ENCODE results near the gene DCTPP1.

DNA sequence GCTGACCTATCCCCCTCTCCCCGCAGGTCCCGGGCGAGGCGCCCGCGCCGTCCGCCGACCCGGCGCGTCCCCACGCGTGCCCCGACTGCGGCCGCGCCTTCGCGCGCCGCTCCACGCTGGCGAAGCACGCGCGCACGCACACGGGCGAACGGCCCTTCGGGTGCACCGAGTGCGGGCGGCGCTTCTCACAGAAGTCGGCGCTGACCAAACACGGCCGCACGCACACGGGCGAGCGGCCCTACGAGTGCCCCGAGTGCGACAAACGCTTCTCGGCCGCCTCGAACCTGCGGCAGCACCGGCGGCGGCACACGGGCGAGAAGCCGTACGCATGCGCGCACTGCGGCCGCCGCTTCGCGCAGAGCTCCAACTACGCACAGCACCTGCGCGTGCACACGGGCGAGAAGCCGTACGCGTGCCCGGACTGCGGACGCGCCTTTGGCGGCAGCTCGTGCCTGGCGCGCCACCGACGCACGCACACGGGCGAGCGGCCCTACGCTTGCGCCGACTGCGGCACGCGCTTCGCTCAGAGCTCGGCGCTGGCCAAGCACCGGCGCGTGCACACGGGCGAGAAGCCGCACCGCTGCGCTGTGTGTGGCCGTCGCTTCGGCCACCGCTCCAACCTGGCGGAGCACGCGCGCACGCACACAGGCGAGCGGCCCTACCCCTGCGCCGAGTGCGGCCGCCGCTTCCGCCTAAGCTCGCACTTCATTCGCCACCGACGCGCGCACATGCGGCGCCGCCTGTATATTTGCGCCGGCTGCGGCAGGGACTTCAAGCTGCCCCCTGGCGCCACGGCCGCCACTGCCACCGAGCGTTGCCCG, 12.1 kb downstream of the DCTPP1 start:
- TF ChIP-seq, protein P1, sequence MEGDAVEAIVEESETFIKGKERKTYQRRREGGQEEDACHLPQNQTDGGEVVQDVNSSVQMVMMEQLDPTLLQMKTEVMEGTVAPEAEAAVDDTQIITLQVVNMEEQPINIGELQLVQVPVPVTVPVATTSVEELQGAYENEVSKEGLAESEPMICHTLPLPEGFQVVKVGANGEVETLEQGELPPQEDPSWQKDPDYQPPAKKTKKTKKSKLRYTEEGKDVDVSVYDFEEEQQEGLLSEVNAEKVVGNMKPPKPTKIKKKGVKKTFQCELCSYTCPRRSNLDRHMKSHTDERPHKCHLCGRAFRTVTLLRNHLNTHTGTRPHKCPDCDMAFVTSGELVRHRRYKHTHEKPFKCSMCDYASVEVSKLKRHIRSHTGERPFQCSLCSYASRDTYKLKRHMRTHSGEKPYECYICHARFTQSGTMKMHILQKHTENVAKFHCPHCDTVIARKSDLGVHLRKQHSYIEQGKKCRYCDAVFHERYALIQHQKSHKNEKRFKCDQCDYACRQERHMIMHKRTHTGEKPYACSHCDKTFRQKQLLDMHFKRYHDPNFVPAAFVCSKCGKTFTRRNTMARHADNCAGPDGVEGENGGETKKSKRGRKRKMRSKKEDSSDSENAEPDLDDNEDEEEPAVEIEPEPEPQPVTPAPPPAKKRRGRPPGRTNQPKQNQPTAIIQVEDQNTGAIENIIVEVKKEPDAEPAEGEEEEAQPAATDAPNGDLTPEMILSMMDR (IDR thresholded peaks at IDR 0.05; ENCODE audit: low read length), result peak; percentile 30
- TF ChIP-seq EZH2 (optimal IDR thresholded peaks at IDR 0.05; ENCODE audit: low read depth, low read length) (no peak), EZH2phosphoT487 (IDR thresholded peaks at IDR 0.05; ENCODE audit: low read length) (no peak)
